Measurements from ENCODE around the gene ZNF467.

Gene ZNF467

DNA sequence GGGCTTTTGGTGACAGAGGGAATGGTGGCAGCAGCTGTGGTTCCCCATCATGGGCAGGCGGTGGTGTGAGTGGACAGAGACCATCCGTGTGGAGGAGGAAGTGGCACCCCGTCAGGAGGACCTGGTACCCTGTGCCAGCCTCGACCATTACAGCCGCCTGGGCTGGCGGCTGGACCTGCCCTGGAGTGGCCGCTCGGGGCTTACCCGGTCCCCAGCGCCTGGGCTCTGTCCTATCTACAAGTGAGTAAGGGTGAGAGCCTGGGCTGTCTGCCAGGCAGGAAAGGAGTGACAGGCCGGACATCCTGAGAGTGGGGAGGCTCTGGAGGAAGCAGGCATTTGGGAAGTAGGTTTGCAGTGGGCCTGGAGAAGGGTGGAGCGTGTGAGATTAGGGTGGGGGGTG is 2.9 kb upstream of the ZNF467 start:
- H3K9me3 ChIP-seq (ENCODE audit: control insufficient read depth, low read length): no peaks in the 10 kb centered on the region
- no peak overlapping the region for H2AFZ ChIP-seq
- no peak overlapping the region for H3K4me3 ChIP-seq (ENCODE audit: low read depth, low read length)
- TF ChIP-seq, protein P1, sequence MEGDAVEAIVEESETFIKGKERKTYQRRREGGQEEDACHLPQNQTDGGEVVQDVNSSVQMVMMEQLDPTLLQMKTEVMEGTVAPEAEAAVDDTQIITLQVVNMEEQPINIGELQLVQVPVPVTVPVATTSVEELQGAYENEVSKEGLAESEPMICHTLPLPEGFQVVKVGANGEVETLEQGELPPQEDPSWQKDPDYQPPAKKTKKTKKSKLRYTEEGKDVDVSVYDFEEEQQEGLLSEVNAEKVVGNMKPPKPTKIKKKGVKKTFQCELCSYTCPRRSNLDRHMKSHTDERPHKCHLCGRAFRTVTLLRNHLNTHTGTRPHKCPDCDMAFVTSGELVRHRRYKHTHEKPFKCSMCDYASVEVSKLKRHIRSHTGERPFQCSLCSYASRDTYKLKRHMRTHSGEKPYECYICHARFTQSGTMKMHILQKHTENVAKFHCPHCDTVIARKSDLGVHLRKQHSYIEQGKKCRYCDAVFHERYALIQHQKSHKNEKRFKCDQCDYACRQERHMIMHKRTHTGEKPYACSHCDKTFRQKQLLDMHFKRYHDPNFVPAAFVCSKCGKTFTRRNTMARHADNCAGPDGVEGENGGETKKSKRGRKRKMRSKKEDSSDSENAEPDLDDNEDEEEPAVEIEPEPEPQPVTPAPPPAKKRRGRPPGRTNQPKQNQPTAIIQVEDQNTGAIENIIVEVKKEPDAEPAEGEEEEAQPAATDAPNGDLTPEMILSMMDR (IDR thresholded peaks at IDR 0.05): no peak
- H3K4me2 ChIP-seq (ENCODE audit: low read length): no peak overlapping the region
- no peaks in the 10 kb centered on the region for H3K27me3 ChIP-seq (ENCODE audit: control insufficient read depth, insufficient read depth, low read length)
- H3K79me2 ChIP-seq: no peaks in the 10 kb centered on the region
- peaks cover under 1% of the 10 kb centered on the region for H3K4me1 ChIP-seq
- H3K9ac ChIP-seq: no peak overlapping the region
- H3K36me3 ChIP-seq (ENCODE audit: control insufficient read depth, insufficient read depth, low read length): no peaks in the 10 kb centered on the region
- no peak overlapping the region for H3K27ac ChIP-seq

DNA sequence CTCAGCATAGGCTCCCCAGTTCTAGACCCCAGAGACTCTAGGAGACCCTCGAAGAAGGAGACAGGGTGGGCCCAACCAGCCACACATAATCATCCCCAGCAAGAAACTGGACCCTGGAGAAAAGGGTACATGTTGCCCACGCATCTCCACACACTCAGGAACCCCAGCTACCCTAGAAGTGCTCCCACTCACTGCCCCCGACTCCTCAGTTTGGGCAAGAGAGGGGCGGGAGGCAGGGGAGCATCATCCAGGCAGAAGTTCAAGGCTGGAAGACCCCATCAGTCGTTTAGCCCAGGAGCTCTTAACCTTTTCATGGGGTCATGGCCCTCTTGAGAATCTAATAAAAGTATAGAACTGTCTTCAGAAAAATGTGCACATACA is 1.8 kb upstream of the ZNF467 start:
- TF ChIP-seq, protein P1 (IDR thresholded peaks at IDR 0.05): no peak
- Histone ChIP-seq H3K27me3 (ENCODE audit: control insufficient read depth, insufficient read depth, low read length) (no peaks in the 10 kb centered on the region), H3K79me2 (no peaks in the 10 kb centered on the region), H3K4me2 (ENCODE audit: low read length) (no peak overlapping the region), H3K27ac (no peak overlapping the region), H3K9me3 (ENCODE audit: control insufficient read depth, low read length) (no peaks in the 10 kb centered on the region), H3K4me3 (ENCODE audit: low read depth, low read length) (no peak overlapping the region), H2AFZ (no peak overlapping the region), H3K9ac (no peak overlapping the region), H3K4me1 (peaks cover 5% of the 10 kb centered on the region), H3K36me3 (ENCODE audit: control insufficient read depth, insufficient read depth, low read length) (no peaks in the 10 kb centered on the region)

DNA sequence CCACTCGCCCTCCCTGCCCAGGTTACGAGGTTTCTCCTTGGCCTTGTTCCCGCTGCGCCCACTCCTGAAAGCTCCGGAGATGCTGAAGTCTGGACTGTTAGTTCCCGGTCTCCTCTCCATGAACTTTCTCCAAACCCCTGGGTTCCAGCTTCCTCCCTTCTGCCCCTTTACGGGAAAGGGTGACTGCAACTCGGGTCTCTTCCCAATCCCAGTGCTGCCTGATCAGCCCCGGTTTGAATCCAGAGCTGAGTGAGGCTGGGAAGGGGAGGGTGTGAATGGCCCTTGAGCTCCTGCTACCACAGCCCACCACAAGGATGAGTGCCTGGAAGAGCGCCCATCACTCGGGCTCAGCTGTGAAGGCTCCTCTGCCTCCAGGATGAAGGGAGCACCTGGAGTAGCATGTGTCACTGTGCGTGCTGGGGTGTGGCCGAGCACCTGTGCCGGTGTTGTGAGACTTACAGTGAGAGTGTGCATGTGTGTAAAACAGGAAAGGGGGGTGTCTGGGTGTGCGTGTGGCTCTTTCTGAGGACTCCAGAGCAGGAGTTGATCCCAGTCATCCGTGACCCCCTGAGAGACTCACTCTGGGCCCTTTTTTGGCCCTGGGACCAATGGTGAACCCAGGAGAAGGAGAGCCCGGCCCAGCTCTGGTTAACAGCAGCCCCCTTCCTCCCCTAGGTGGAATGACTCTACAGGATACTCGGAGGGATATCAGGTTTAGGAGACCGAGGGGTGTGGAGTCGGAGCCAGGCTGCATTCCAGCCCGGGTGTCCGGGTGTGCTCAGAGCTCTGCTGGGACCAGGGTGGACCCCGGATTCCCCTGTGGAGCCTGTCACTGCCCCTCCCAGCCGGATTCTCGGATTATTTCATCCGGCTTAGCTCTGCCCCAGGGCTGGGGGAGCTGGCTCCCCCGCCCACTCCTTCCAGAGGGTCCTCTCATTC is 1.1 kb upstream of the ZNF467 start:
- Histone ChIP-seq H3K79me2 (no peaks in the 10 kb centered on the region), H2AFZ (no peak overlapping the region), H3K36me3 (ENCODE audit: control insufficient read depth, insufficient read depth, low read length) (no peaks in the 10 kb centered on the region), H3K4me3 (ENCODE audit: low read depth, low read length) (peak overlapping the region; percentile 33), H3K9ac (no peak overlapping the region), H3K4me2 (ENCODE audit: low read length) (peak overlapping the region; percentile 93), H3K27ac (peak overlapping the region; percentile 33), H3K27me3 (ENCODE audit: control insufficient read depth, insufficient read depth, low read length) (no peaks in the 10 kb centered on the region), H3K9me3 (ENCODE audit: control insufficient read depth, low read length) (no peaks in the 10 kb centered on the region), H3K4me1 (peaks cover 5% of the 10 kb centered on the region)
- TF ChIP-seq, protein P1 (IDR thresholded peaks at IDR 0.05): no peak

DNA sequence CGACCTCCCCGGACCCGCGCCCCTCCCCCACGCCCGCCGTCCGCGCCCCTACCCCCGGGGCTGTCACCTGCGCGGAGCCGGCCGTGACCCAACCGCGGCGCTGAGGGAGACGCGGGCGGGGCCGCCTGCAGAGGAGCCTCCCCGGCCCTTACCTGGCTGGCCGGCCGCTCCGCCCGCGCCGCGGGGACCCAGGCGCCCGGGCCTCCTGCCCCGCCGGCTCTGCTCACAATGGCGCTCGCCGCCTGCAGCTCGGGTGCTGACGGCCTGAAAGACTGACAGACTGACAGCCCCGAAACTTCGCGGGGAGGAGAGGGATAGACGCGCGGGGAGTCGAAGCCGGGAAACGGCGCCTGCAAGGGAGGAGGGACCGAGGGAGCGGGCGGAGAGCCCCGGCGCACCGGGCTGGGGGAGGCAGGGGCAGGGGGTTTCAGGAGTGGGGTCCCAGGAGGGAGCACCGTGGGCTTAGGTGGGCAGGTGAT is 393 bp downstream of the ZNF467 start:
- H3K27me3 ChIP-seq (ENCODE audit: control insufficient read depth, insufficient read depth, low read length): no peaks in the 10 kb centered on the region
- peak overlapping the region; percentile 93 for H3K4me2 ChIP-seq (ENCODE audit: low read length)
- H2AFZ ChIP-seq: peak overlapping the region; percentile 83
- peak overlapping the region; percentile 75 for H3K4me3 ChIP-seq (ENCODE audit: low read depth, low read length)
- peak overlapping the region; percentile 51 for H3K27ac ChIP-seq
- H3K4me1 ChIP-seq: peaks cover 5% of the 10 kb centered on the region
- H3K79me2 ChIP-seq: no peaks in the 10 kb centered on the region
- no peaks in the 10 kb centered on the region for H3K36me3 ChIP-seq (ENCODE audit: control insufficient read depth, insufficient read depth, low read length)
- TF ChIP-seq, protein P1 (IDR thresholded peaks at IDR 0.05): no peak
- no peaks in the 10 kb centered on the region for H3K9me3 ChIP-seq (ENCODE audit: control insufficient read depth, low read length)
- no peak overlapping the region for H3K9ac ChIP-seq

Measured in parathyroid adenoma (tissue), 2 donors.